ENCODE measurements around the gene TLCD3A.
"Not testable (repeated sequence)": the region's sequence is repeated elsewhere in the genome, so short reads cannot be mapped to it uniquely, and the experiment has no call there.

TLCD3A gene

GRCh38 chr17:788551-788950 lies 56.2 kb downstream of the TLCD3A start:
- no peak for ATAC-seq (ENCODE audit: insufficient read depth, low read depth)
- TF ChIP-seq CTCF (IDR thresholded peaks at IDR 0.05; ENCODE audit: borderline replicate concordance, extremely low read depth, low read length, poor library complexity, severe bottlenecking) (no peak), EZH2 (IDR thresholded peaks at IDR 0.05; ENCODE audit: borderline replicate concordance, low read depth, low read length, severe bottlenecking) (no peak)
- Histone ChIP-seq H3K4me3 (ENCODE audit: low read depth in 1 of 2, low read length in 2 of 2) (no peak overlapping the region), H4K20me1 (ENCODE audit: insufficient read depth, low read length) (peaks cover 25% of the 10 kb centered on the region), H3K9me3 (ENCODE audit: insufficient read depth, low read length, severe bottlenecking) (no peaks in the 10 kb centered on the region), H3K27me3 (ENCODE audit: insufficient read depth, low read length, poor library complexity) (no peaks in the 10 kb centered on the region), H3K4me2 (ENCODE audit: insufficient read depth, low read length) (no peak overlapping the region), H2AFZ (ENCODE audit: low read depth, low read length) (no peak overlapping the region), H3K79me2 (ENCODE audit: insufficient read depth, low read length) (peaks cover 19% of the 10 kb centered on the region), H3K9ac (ENCODE audit: low read depth, low read length) (no peak overlapping the region), H3K36me3 (ENCODE audit: insufficient read depth, low read length) (peaks cover 80% of the 10 kb centered on the region), H3K27ac (ENCODE audit: low read length) (no peak overlapping the region), H3K4me1 (ENCODE audit: insufficient read depth, low read length) (peaks cover 14% of the 10 kb centered on the region)
- DNase-seq = no peak

- Histone ChIP-seq H3K4me2 (ENCODE audit: insufficient read depth, low read length) (no peak overlapping the region), H3K4me1 (ENCODE audit: insufficient read depth, low read length) (peaks cover 7% of the 10 kb centered on the region), H3K27ac (ENCODE audit: low read length) (no peak overlapping the region), H3K4me3 (ENCODE audit: low read depth in 1 of 2, low read length in 2 of 2) (no peak overlapping the region), H3K27me3 (ENCODE audit: insufficient read depth, low read length, poor library complexity) (no peaks in the 10 kb centered on the region), H2AFZ (ENCODE audit: low read depth, low read length) (no peak overlapping the region), H3K9ac (ENCODE audit: low read depth, low read length) (no peak overlapping the region), H3K36me3 (ENCODE audit: insufficient read depth, low read length) (peaks cover 78% of the 10 kb centered on the region), H3K9me3 (ENCODE audit: insufficient read depth, low read length, severe bottlenecking) (no peaks in the 10 kb centered on the region), H4K20me1 (ENCODE audit: insufficient read depth, low read length) (peaks cover 21% of the 10 kb centered on the region), H3K79me2 (ENCODE audit: insufficient read depth, low read length) (peaks cover 12% of the 10 kb centered on the region)
- ATAC-seq (ENCODE audit: insufficient read depth, low read depth) (no peak), DNase-seq (no peak)
- TF ChIP-seq CTCF (IDR thresholded peaks at IDR 0.05; ENCODE audit: borderline replicate concordance, extremely low read depth, low read length, poor library complexity, severe bottlenecking) (no peak), EZH2 (IDR thresholded peaks at IDR 0.05; ENCODE audit: borderline replicate concordance, low read depth, low read length, severe bottlenecking) (no peak)
Measured at GRCh38 chr17:789160-789840, 56.9 kb downstream of the TLCD3A start.

- not testable (repeated sequence) for H3K4me2 ChIP-seq (ENCODE audit: insufficient read depth, low read length); H3K9me3 ChIP-seq (ENCODE audit: insufficient read depth, low read length, severe bottlenecking); H3K4me1 ChIP-seq (ENCODE audit: insufficient read depth, low read length); H3K9ac ChIP-seq (ENCODE audit: low read depth, low read length); H3K27me3 ChIP-seq (ENCODE audit: insufficient read depth, low read length, poor library complexity); H3K4me3 ChIP-seq (ENCODE audit: low read depth in 1 of 2, low read length in 2 of 2); H3K27ac ChIP-seq (ENCODE audit: low read length); DNase-seq; H3K79me2 ChIP-seq (ENCODE audit: insufficient read depth, low read length); H2AFZ ChIP-seq (ENCODE audit: low read depth, low read length)
- H3K36me3 ChIP-seq (ENCODE audit: insufficient read depth, low read length) = peaks cover 71% of the 10 kb centered on the region
- peak; percentile 35; the same call in 2 of the 3 replicates for ATAC-seq (ENCODE audit: insufficient read depth, low read depth)
- peaks cover 20% of the 10 kb centered on the region for H4K20me1 ChIP-seq (ENCODE audit: insufficient read depth, low read length)
Measured at GRCh38 chr17:789931-790873, 57.8 kb downstream of the TLCD3A start.

GRCh38 chr17:790874-791247 lies 58.5 kb downstream of the TLCD3A start:
- peaks cover 75% of the 10 kb centered on the region for H3K36me3 ChIP-seq (ENCODE audit: insufficient read depth, low read length)
- not testable (repeated sequence) for H3K9me3 ChIP-seq (ENCODE audit: insufficient read depth, low read length, severe bottlenecking); H3K27me3 ChIP-seq (ENCODE audit: insufficient read depth, low read length, poor library complexity); H2AFZ ChIP-seq (ENCODE audit: low read depth, low read length); H3K4me1 ChIP-seq (ENCODE audit: insufficient read depth, low read length); H3K27ac ChIP-seq (ENCODE audit: low read length); H3K9ac ChIP-seq (ENCODE audit: low read depth, low read length); DNase-seq; H3K4me3 ChIP-seq (ENCODE audit: low read depth in 1 of 2, low read length in 2 of 2); H3K79me2 ChIP-seq (ENCODE audit: insufficient read depth, low read length); H3K4me2 ChIP-seq (ENCODE audit: insufficient read depth, low read length)
- H4K20me1 ChIP-seq (ENCODE audit: insufficient read depth, low read length) = peaks cover 20% of the 10 kb centered on the region
- 0 out of 3 replicates have a peak, but pooled peaks have one; percentile 22 for ATAC-seq (ENCODE audit: insufficient read depth, low read depth)

Data from DND-41 (cell line).